ENCODE data around the gene NIPA2. TPM values are rescaled to one million over a fixed set of nuclear protein-coding genes. Genes with fewer than 3 reads are reported as not detected.

Gene NIPA2
- total RNA-seq = 51.1 TPM

DNA sequence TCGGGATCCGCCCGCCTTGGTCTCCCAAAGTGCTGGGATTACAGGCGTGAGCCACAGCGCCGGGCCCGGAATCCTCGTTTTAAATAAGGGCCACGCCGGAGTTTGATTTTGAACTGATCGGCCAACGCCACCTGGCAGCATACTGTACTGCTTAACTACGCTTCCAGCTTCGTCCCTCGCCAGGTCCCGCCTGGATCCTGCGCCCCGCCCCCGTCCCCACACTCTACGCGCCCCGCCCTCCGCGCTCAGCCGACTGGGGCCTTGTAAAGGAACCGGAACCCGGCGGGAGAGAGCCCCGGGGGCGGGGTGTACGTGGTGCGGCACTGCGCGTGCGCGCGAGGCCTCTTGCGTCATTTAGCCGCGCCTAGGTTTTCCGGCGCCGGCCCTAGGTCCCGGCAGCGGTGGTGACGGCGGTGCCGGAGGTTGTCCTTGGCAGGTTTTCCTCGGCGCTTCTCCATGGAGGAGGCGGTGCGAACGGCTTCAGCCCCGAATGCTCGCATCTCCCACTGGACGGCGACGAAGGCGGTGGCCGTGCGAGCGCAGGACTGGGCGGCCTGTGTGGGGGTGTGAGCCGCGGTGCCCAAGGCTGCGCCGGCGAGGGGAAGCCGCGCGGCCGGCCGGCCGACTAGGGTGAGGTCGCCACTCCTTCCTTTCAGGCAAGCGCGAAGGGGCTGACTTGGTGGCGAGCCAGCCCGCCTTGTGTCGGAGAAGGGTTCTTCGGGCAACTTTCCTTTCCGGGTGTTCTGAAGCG is at the start of gene NIPA2:
TSS of gene NIPA2 (plus strand) at position 375 of the 751 bp plus-strand sequence. CDS start 13,066 bp downstream, outside the sequence.

Other genes with a start within 250 kb of the NIPA2 start
- gene NIPA1, start 52.0 kb upstream of the NIPA2 start, total RNA-seq = 18.9 TPM
- 79.4 TPM for gene CYFIP1, start 141.7 kb downstream of the NIPA2 start, total RNA-seq
- 42.2 TPM for gene TUBGCP5, start 200.9 kb downstream of the NIPA2 start, total RNA-seq